IMR-90 (cell line): ENCODE data around the gene KIF20B. TPM values are rescaled to one million over a fixed set of nuclear protein-coding genes. Genes with fewer than 3 reads are reported as not detected.

Source experiments
- ATAC-seq: fragments of 200-7000 bp; cut with Tn5 transposase; 2 replicates; pipeline ENCODE4 v1.9.1; 2020; ENCODE audit warnings: low read depth, mild to moderate bottlenecking, moderate library complexity
- BruUV-seq: library from RNA; stranded (reverse); fragments of 400-500 nt; replicated peaks from 2 replicates; lab custom pipeline; 2021; lab: Mats Ljungman, UMichigan
- CTCF ChIA-PET: fragments of 300-600 bp; formaldehyde crosslinking; extraction: SDS; loops from one replicate; lab custom pipeline; 2021; ENCODE audit warnings: antibody characterized with exemption; lab: Yijun Ruan, JAX
- POLR2A ChIA-PET: fragments of 300-600 bp; sonication (Branson Sonifier 250); formaldehyde crosslinking; loops from one replicate; lab custom pipeline; 2022; ENCODE audit warnings: antibody characterized with exemption; ENCODE audit not compliant: unreplicated experiment; lab: Charles Lee
- DNase-seq: peaks from one replicate; pipeline ENCODE4 v3.0.0; 2013
- H2AFZ ChIP-seq: replicated peaks from 2 replicates; pipeline ENCODE3; 2013; ENCODE audit warnings: low read length, mild to moderate bottlenecking; ENCODE audit not compliant: poor library complexity
- H2AK5ac ChIP-seq: 2 replicates; pipeline ENCODE4 v1.6.1; 2013; ENCODE audit warnings: low read depth, low read length, inconsistent platforms
- H2AK9ac ChIP-seq: replicated peaks from 2 replicates; pipeline ENCODE3; 2013; ENCODE audit warnings: mild to moderate bottlenecking, low read depth, low read length, moderate library complexity; ENCODE audit not compliant: poor library complexity
- H2BK120ac ChIP-seq: 2 replicates; pipeline ENCODE4 v1.6.1; 2013; ENCODE audit warnings: low read depth, low read length, inconsistent platforms
- H2BK15ac ChIP-seq: 3 replicates; pipeline ENCODE4 v1.6.1; 2013; ENCODE audit warnings: low read depth, low read length, inconsistent platforms
- H2BK20ac ChIP-seq: 2 replicates; pipeline ENCODE4 v1.6.1; 2013; ENCODE audit warnings: low read depth, mild to moderate bottlenecking, inconsistent platforms, low read length, moderate library complexity
- H2BK5ac ChIP-seq: 2 replicates; pipeline ENCODE4 v1.6.1; 2013; ENCODE audit warnings: mild to moderate bottlenecking, low read depth, low read length, inconsistent platforms; ENCODE audit not compliant: poor library complexity, severe bottlenecking
- H3K14ac ChIP-seq: replicated peaks from 2 replicates; pipeline ENCODE4 v1.6.1; 2013; ENCODE audit warnings: low read depth, low read length, inconsistent platforms
- H3K18ac ChIP-seq: 2 replicates; pipeline ENCODE4 v1.6.1; 2013; ENCODE audit warnings: low read depth, low read length, control low read depth
- H3K23ac ChIP-seq: 2 replicates; pipeline ENCODE4 v1.6.1; 2013; ENCODE audit warnings: low read depth, low read length, inconsistent platforms
- H3K27ac ChIP-seq: 2 replicates; pipeline ENCODE4 v1.5.1; 2013; ENCODE audit warnings: mild to moderate bottlenecking, control low read depth, low read length; ENCODE audit not compliant: insufficient read depth
- H3K27me3 ChIP-seq: 2 replicates; pipeline ENCODE4 v1.6.1; 2013; ENCODE audit warnings: low read length; ENCODE audit not compliant: control insufficient read depth, insufficient read depth
- H3K36me3 ChIP-seq: 2 replicates; pipeline ENCODE4 v1.6.1; 2013; ENCODE audit warnings: low read length, mixed read lengths; ENCODE audit not compliant: control insufficient read depth, insufficient read depth
- H3K4ac ChIP-seq: 2 replicates; pipeline ENCODE4 v1.6.1; 2013; ENCODE audit warnings: low read depth, low read length, inconsistent platforms
- H3K4me1 ChIP-seq: 2 replicates; pipeline ENCODE4 v1.6.1; 2013; ENCODE audit warnings: low read length, mixed read lengths; ENCODE audit not compliant: control insufficient read depth, insufficient read depth
- H3K4me2 ChIP-seq: 2 replicates; pipeline ENCODE4 v1.6.1; 2013; ENCODE audit warnings: low read depth, mild to moderate bottlenecking, control low read depth, low read length, moderate library complexity
- H3K4me3 ChIP-seq: 2 replicates; pipeline ENCODE4 v1.5.1; 2013; ENCODE audit warnings: low read depth, mild to moderate bottlenecking, control low read depth, low read length, moderate library complexity; ENCODE audit not compliant: insufficient read depth
- H3K56ac ChIP-seq: 2 replicates; pipeline ENCODE4 v1.6.1; 2013; ENCODE audit warnings: low read length, inconsistent platforms; ENCODE audit not compliant: insufficient read depth; ENCODE audit errors: extremely low read depth
- H3K79me1 ChIP-seq, 2 experiments: 2 replicates each; pipeline ENCODE4 v1.6.1; 2013; ENCODE audit warnings: low read length in 2 of 2, inconsistent platforms in 1 of 2, low read depth in 1 of 2
- H3K9ac ChIP-seq: 2 replicates; pipeline ENCODE4 v1.6.1; 2013; ENCODE audit warnings: low read depth, low read length, control low read depth
- H3K9me1 ChIP-seq: 2 replicates; pipeline ENCODE4 v1.6.1; 2013; ENCODE audit warnings: low read length, inconsistent platforms; ENCODE audit not compliant: insufficient read depth
- H3K9me3 ChIP-seq: 2 replicates; pipeline ENCODE4 v1.6.1; 2013; ENCODE audit warnings: low read length; ENCODE audit not compliant: control insufficient read depth, insufficient read depth
- H4K20me1 ChIP-seq: 2 replicates; pipeline ENCODE4 v1.6.1; 2013; ENCODE audit warnings: low read length, inconsistent platforms; ENCODE audit not compliant: insufficient read depth
- H4K5ac ChIP-seq: 2 replicates; pipeline ENCODE4 v1.6.1; 2013; ENCODE audit warnings: mild to moderate bottlenecking, low read depth, low read length, control low read depth
- H4K8ac ChIP-seq, 2 experiments: 2 replicates each; pipeline ENCODE4 v1.6.1; 2013; ENCODE audit warnings: low read depth in 2 of 2, low read length in 2 of 2, control low read depth in 1 of 2, inconsistent platforms in 1 of 2
- H4K91ac ChIP-seq: 2 replicates; pipeline ENCODE4 v1.6.1; 2013; ENCODE audit warnings: low read depth, low read length, inconsistent platforms; ENCODE audit not compliant: insufficient read depth
- FOS ChIP-seq: fragments of 150-350 bp; IDR thresholded peaks from 2 replicates; pipeline ENCODE4 v1.6.1; 2016; ENCODE audit warnings: low read depth, low read length
- POLR2A ChIP-seq: IDR thresholded peaks from 2 replicates; pipeline ENCODE4 v1.6.1; 2012; ENCODE audit warnings: mild to moderate bottlenecking, low read depth, low read length
- WGBS, 2 experiments: methylation state at CpG; one replicate each; pipeline versions ENCODE4 v1.1.5 to v1.1.7; 2013; ENCODE audit warnings: missing lambda C conversion rate in 2 of 2; ENCODE audit not compliant: insufficient read length in 1 of 2; ENCODE audit errors: extremely low coverage in 2 of 2; 5-methylcytosine and 5-hydroxymethylcytosine counted together
- dilution Hi-C: fragments of 300-500 bp; cut with HindIII; formaldehyde crosslinking; loops from one replicate; pipeline ENCODE4 v1.14.3; 2018; ENCODE audit warnings: low sequenced_read_pairs; ENCODE audit not compliant: unreplicated experiment
- in situ Hi-C: fragments of 300-500 bp; cut with MboI; formaldehyde crosslinking; loops from 3 replicates; pipeline ENCODE4 v1.14.3; 2019; ENCODE audit warnings: low sequenced_read_pairs, inconsistent platforms, mixed read lengths
- intact Hi-C: fragments of 100-400 bp; cut with micrococcal nuclease; formaldehyde crosslinking; loops from 2 replicates; pipeline ENCODE4 v1.10.0; 2022
- polyA plus RNA-seq, 3 experiments: library from polyadenylated mRNA; depleted of rRNA; stranded (reverse); fragments of >200 nt; gene quantifications; 2 replicates each; pipeline ENCODE4 v1.2.3, GENCODE V29; 2012; ENCODE audit warnings: low replicate concordance in 1 of 3
- total RNA-seq: library from RNA; depleted of rRNA; stranded (reverse); fragments of >200 nt; gene quantifications from 2 replicates; pipeline ENCODE4 v1.2.3, GENCODE V29; 2012

KIF20B gene
- total and polyA plus RNA-seq, 2 of the 4 experiments (the other 2 are of a cell fraction) = 3.1 to 23.5 TPM

DNA sequence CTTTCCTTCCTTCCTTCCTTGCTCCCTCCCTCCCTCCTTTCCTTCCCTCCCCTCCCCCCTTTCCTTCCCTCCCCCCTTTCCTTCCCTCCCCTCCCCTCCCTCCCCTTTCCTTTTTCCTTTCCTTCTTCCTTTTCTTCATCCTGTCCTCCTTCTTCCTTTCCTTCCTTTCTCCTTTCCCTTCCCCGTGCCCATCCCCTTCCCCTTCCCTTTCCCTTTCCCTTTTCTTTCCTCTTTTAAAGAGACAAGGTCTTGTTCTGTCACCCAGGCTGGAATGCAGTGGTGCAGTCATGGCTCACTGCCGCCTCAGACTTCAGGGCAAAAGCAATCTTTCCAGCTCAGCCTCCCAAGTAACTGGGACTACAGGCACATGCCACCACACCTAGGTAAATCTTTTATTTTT is 54.0 kb downstream of the KIF20B start:
- H3K23ac ChIP-seq = no peak overlapping the region
- H4K20me1 ChIP-seq = no peaks in the 10 kb centered on the region
- H3K4me2 ChIP-seq = no peak overlapping the region
- H3K36me3 ChIP-seq = peaks cover 1% of the 10 kb centered on the region; the same call in 1 of the 2 replicates
- no peak overlapping the region for H2AFZ ChIP-seq
- H2BK120ac ChIP-seq = no peak overlapping the region
- H2BK15ac ChIP-seq = no peak overlapping the region
- intact Hi-C loops = no loop called here
- peaks cover 2% of the 10 kb centered on the region; the same call in 1 of the 2 replicates for H3K4me1 ChIP-seq
- dilution Hi-C loops = no loop called here
- no TSS peak for BruUV-seq
- H3K14ac ChIP-seq = no peak overlapping the region
- H3K18ac ChIP-seq = no peak overlapping the region
- H2BK20ac ChIP-seq = no peak overlapping the region
- H3K4me3 ChIP-seq = no peak overlapping the region
- H4K8ac ChIP-seq = peak overlapping the region in 1 of 2 experiments; percentile 17; a peak in 1 of 4 replicates
- no peak overlapping the region for H4K91ac ChIP-seq
- DNase-seq = no peak
- WGBS, 2 experiments = 100% methylated on average over 2 of the region's 2 CpGs; no CpG with 5 or more reads in 1 of the 2 experiments
- peaks cover 0 to 5% of the 10 kb centered on the region in 2 experiments; a peak in 2 of 4 replicates for H3K79me1 ChIP-seq
- no peak overlapping the region for H3K4ac ChIP-seq
- in situ Hi-C loops = no loop called here
- H2BK5ac ChIP-seq = no peak overlapping the region
- 0 out of 2 replicates have a peak, but pooled peaks cover 3% of the 10 kb centered on the region for H3K9me1 ChIP-seq
- no peak overlapping the region; the same call in 1 of the 2 replicates for H2AK5ac ChIP-seq
- POLR2A ChIA-PET = no interaction called here
- CTCF ChIA-PET = no interaction called here
- H3K27me3 ChIP-seq = no peaks in the 10 kb centered on the region
- no peak overlapping the region for H2AK9ac ChIP-seq
- H3K56ac ChIP-seq = no peak overlapping the region
- TF ChIP-seq POLR2A = no peak
- TF ChIP-seq FOS = no peak
- no peak for ATAC-seq
- no peak overlapping the region for H3K9ac ChIP-seq
- no peak overlapping the region for H4K5ac ChIP-seq
- H3K27ac ChIP-seq = no peak overlapping the region
- H3K9me3 ChIP-seq = no peaks in the 10 kb centered on the region
